ENCODE data around the gene RASSF5. TPM values are rescaled to one million over a fixed set of nuclear protein-coding genes. Genes with fewer than 3 reads are reported as not detected.
A peak's percentile ranks its signal among the peaks of the same experiment; 100 is the strongest.

RASSF5 gene
- total RNA-seq, 1 donor from 2014 or later = 7.8 TPM

GRCh38 chr1:206471415-206471801, 35.9 kb upstream of the RASSF5 start:
- Histone ChIP-seq H3K27me3 (ENCODE audit: low read depth) (peaks cover 30% of the 10 kb centered on the region), H3K9me3 (replicated peaks) (no peaks in the 10 kb centered on the region), H3K27ac (replicated peaks) (no peak overlapping the region), H3K36me3 (no peaks in the 10 kb centered on the region), H3K4me1 (peaks cover 35% of the 10 kb centered on the region), H3K4me3 (peak overlapping the region; percentile 66)
- DNase-seq = no peak
- intact Hi-C loops (cut with micrococcal nuclease) = no loop called here
- no peak for TF ChIP-seq CTCF (IDR thresholded peaks at IDR 0.05; ENCODE audit: borderline replicate concordance)

GRCh38 chr1:206472024-206472423, 35.3 kb upstream of the RASSF5 start:
- Histone ChIP-seq H3K4me3 (no peak overlapping the region), H3K27ac (replicated peaks) (no peak overlapping the region), H3K36me3 (no peaks in the 10 kb centered on the region), H3K4me1 (peaks cover 35% of the 10 kb centered on the region), H3K9me3 (replicated peaks) (no peaks in the 10 kb centered on the region), H3K27me3 (ENCODE audit: low read depth) (peaks cover 23% of the 10 kb centered on the region)
- intact Hi-C loops (cut with micrococcal nuclease) = no loop called here
- TF ChIP-seq CTCF (IDR thresholded peaks at IDR 0.05; ENCODE audit: borderline replicate concordance) = no peak
- no peak for DNase-seq

GRCh38 chr1:206472454-206472853, 34.9 kb upstream of the RASSF5 start:
- Histone ChIP-seq H3K27me3 (ENCODE audit: low read depth) (peaks cover 19% of the 10 kb centered on the region), H3K4me3 (no peak overlapping the region)
- DNase-seq = no peak

GRCh38 chr1:206472886-206473285, 34.4 kb upstream of the RASSF5 start:
- intact Hi-C loops (cut with micrococcal nuclease) = no loop called here
- no peaks in the 10 kb centered on the region for H3K36me3 ChIP-seq
- DNase-seq = no peak
- TF ChIP-seq CTCF (IDR thresholded peaks at IDR 0.05; ENCODE audit: borderline replicate concordance) = no peak
- no peak overlapping the region for H3K4me3 ChIP-seq
- no peak overlapping the region for H3K27ac ChIP-seq (replicated peaks)
- H3K27me3 ChIP-seq (ENCODE audit: low read depth) = peaks cover 17% of the 10 kb centered on the region
- peaks cover 29% of the 10 kb centered on the region for H3K4me1 ChIP-seq
- no peaks in the 10 kb centered on the region for H3K9me3 ChIP-seq (replicated peaks)

More at GRCh38 chr1:206472454-206472853, 34.9 kb upstream of the RASSF5 start:
- Histone ChIP-seq H3K36me3 (no peaks in the 10 kb centered on the region), H3K9me3 (replicated peaks) (no peaks in the 10 kb centered on the region), H3K4me1 (peaks cover 31% of the 10 kb centered on the region), H3K27ac (replicated peaks) (no peak overlapping the region)
- TF ChIP-seq CTCF (IDR thresholded peaks at IDR 0.05; ENCODE audit: borderline replicate concordance) = no peak
- intact Hi-C loops (cut with micrococcal nuclease) = no loop called here

- peaks cover 5% of the 10 kb centered on the region for H3K4me1 ChIP-seq
These were observed 31.3 kb upstream of the RASSF5 start for GRCh38 chr1:206476058-206476457.

More at GRCh38 chr1:206476058-206476457, 31.3 kb upstream of the RASSF5 start:
- no peaks in the 10 kb centered on the region for H3K9me3 ChIP-seq (replicated peaks)
- DNase-seq = no peak
- TF ChIP-seq CTCF (IDR thresholded peaks at IDR 0.05; ENCODE audit: borderline replicate concordance) = no peak
- no peaks in the 10 kb centered on the region for H3K36me3 ChIP-seq
- intact Hi-C loops (cut with micrococcal nuclease) = no loop called here
- no peak overlapping the region for H3K4me3 ChIP-seq
- H3K27ac ChIP-seq (replicated peaks) = no peak overlapping the region
- H3K27me3 ChIP-seq (ENCODE audit: low read depth) = no peaks in the 10 kb centered on the region

All from left ventricle myocardium inferior (tissue), 1 donor.